ENCODE data around the gene COX6A1. TPM values are rescaled to one million over a fixed set of nuclear protein-coding genes. Genes with fewer than 3 reads are reported as not detected.

COX6A1 gene
- total and polyA plus RNA-seq, 2 of the 13 experiments (the other 11 are each of a cell fraction or from before 2014, with no cell fraction given): 542 to 673 TPM

- H2AFZ ChIP-seq (ENCODE audit: low read length): no peak overlapping the region
- H3K4me3 ChIP-seq (replicated peaks in 1 of 3; ENCODE audit: insufficient read depth in 1 of 3, low read depth in 2 of 3, low read length in 3 of 3): no peak overlapping the region
- no peak for FAIRE-seq
- no peak overlapping the region for H3K9ac ChIP-seq (ENCODE audit: insufficient read depth, low read depth, low read length)
- TF ChIP-seq, protein P1, sequence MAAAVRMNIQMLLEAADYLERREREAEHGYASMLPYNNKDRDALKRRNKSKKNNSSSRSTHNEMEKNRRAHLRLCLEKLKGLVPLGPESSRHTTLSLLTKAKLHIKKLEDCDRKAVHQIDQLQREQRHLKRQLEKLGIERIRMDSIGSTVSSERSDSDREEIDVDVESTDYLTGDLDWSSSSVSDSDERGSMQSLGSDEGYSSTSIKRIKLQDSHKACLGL (CRISPR knock-in tag; IDR thresholded peaks at IDR 0.05): no peak
- TF ChIP-seq ZNF10 (CRISPR knock-in tag; IDR thresholded peaks at IDR 0.05; ENCODE audit: borderline replicate concordance, low read depth) (no peak), ZNF44 (CRISPR knock-in tag; IDR thresholded peaks at IDR 0.05) (no peak), MLLT10 (CRISPR knock-in tag; IDR thresholded peaks at IDR 0.05) (no peak), KLF9 (CRISPR knock-in tag; IDR thresholded peaks at IDR 0.05; ENCODE audit: low read depth) (no peak), ZNF605 (CRISPR knock-in tag; IDR thresholded peaks at IDR 0.05) (no peak), ZC3H13 (CRISPR knock-in tag; IDR thresholded peaks at IDR 0.05) (no peak), ATM (IDR thresholded peaks at IDR 0.05; ENCODE audit: borderline replicate concordance) (no peak), YY1 (IDR thresholded peaks at IDR 0.05; ENCODE audit: insufficient read depth, insufficient replicate concordance, low read depth, low read length) (no peak), ZBTB10 (CRISPR knock-in tag; IDR thresholded peaks at IDR 0.05; ENCODE audit: borderline replicate concordance) (no peak), ZNF468 (CRISPR knock-in tag; IDR thresholded peaks at IDR 0.05) (no peak), ZNF503 (CRISPR knock-in tag; IDR thresholded peaks at IDR 0.05) (no peak), HNF1B (CRISPR knock-in tag; IDR thresholded peaks at IDR 0.05) (no peak)
- H3K27me3 ChIP-seq (ENCODE audit: control insufficient read depth in 1 of 2, insufficient read depth in 2 of 2, low read length in 2 of 2): peaks cover 0 to 5% of the 10 kb centered on the region in 2 experiments; a peak in 2 of 5 replicates
- BruUV-seq (replicated peaks): no TSS peak
- no peak for DNase-seq (ENCODE audit: low spot score)
- no peak overlapping the region for H3K4me2 ChIP-seq (ENCODE audit: low read depth, low read length)
- no peak for ATAC-seq
- peaks cover 12% of the 10 kb centered on the region for H3K4me1 ChIP-seq (ENCODE audit: insufficient read depth, low read length)
- H4K20me1 ChIP-seq (ENCODE audit: insufficient read depth, low read length): no peaks in the 10 kb centered on the region
- no peak overlapping the region for H3K27ac ChIP-seq (ENCODE audit: extremely low read length, insufficient read depth, low read length)
- in situ Hi-C loops (cut with HindIII; ENCODE audit: extremely low pct_ligation_motif_present, low pct_unique_long_range_greater_than_20kb): no loop called here
- WGBS (ENCODE audit: low lambda C conversion rate): 70% methylated on average over 3 of the region's 3 CpGs
- H3K36me3 ChIP-seq (replicated peaks in 1 of 2; ENCODE audit: control insufficient read depth in 1 of 2, insufficient read depth in 2 of 2, low read length in 2 of 2): no peaks in the 10 kb centered on the region
- intact Hi-C loops (cut with micrococcal nuclease; ENCODE audit: unreplicated experiment): no loop called here
- POLR2A ChIA-PET: no interaction called here
- CTCF ChIA-PET (ENCODE audit: low intra/inter-chr PET ratio, low total read pairs): no interaction called here
- no peaks in the 10 kb centered on the region for H3K79me2 ChIP-seq (ENCODE audit: insufficient read depth, low read length)
- no peaks in the 10 kb centered on the region for H3K9me3 ChIP-seq (ENCODE audit: low read length)
These were observed 31.8 kb upstream of the COX6A1 start for GRCh38 chr12:120406069-120406468.

All from HepG2 (cell line).